Esophagus muscularis mucosa (tissue), 3 donors: ENCODE measurements around the gene FOXO3.

Experiments used
- CTCF ChIP-seq, 3 experiments: fragments of 200-600 bp in 2 of 3; fragments of 450-650 bp in 1 of 3; sonication (generic) in 2 of 3; IDR thresholded peaks; one replicate each; pipeline ENCODE4 v1.5.1; 2017 to 2019; ENCODE audit warnings: antibody characterized with exemption in 3 of 3, mild to moderate bottlenecking in 2 of 3, moderate library complexity in 1 of 3
- POLR2A ChIP-seq: fragments of 450-650 bp; IDR thresholded peaks from one replicate; pipeline ENCODE4 v1.6.1; 2017; ENCODE audit warnings: antibody characterized with exemption, moderate library complexity, mild to moderate bottlenecking, low read depth

GRCh38 chr6:108671175-108671574 lies 110.5 kb downstream of the FOXO3 start:
- TF ChIP-seq CTCF (IDR thresholded peaks at IDR 0.05) (no peak), POLR2A (no peak)
